ENCODE measurements around the gene XPO5.

The XPO5 gene

DNA sequence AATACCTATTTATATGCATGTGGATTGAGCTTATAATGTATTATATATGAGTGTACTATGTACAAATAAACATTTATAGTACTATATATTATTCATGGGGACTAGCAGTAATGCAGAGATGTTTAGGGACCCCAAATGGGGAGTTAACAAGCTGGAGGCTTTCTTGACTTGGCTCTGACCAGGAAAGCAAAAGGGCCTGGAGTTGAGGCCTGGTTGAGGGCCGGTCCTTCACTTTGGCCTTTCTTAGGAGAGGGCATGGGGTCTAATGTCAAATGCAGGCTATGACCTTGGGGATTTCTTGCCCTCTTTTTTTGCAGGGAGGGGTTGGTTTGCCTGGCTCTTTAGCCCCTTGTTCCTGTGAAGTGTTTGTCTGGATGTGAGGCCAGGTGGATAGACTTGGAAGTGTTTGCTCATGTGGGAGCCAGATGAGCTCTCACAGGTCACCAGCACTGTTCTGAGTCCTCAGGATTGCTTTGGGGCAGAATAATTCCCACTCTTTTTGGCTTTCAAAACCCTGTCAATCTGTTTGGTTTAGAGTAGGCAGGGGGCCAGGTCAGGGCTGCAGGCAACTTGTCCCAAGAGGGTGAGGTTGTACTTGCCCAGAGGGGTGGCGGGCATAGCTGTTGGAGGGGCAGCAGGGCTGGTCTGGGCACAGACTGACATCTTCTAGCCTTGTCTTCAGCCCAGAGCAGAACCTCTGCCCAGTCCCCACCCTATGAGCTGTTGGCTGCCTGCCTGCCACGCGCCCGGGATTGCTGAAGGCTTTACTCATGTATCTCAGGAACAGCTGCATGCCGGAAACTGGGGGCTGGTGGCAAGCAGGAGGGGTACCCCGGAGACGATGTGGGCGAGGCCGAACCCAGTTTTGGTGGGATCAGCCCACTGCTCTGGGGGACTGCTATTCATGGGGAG is 83.8 kb downstream of the XPO5 start:
- no peak for DNase-seq (ENCODE audit: low read depth, low spot score)
- ChIA-PET POLR2A (interaction anchor here (2.0 kb wide), 1 partner anchor 15 kb away, joined by 4 read pairs; no protein-coding TSS in a partner anchor), CTCF (interaction anchor here (0.9 to 18.5 kb wide), 7 partner anchors 6 to 136 kb away, joined by 3 to 337 read pairs (median 4); partner anchors contain the start of genes DLK2, LRRC73 and TJAP1)
- TF ChIP-seq, protein P1, sequence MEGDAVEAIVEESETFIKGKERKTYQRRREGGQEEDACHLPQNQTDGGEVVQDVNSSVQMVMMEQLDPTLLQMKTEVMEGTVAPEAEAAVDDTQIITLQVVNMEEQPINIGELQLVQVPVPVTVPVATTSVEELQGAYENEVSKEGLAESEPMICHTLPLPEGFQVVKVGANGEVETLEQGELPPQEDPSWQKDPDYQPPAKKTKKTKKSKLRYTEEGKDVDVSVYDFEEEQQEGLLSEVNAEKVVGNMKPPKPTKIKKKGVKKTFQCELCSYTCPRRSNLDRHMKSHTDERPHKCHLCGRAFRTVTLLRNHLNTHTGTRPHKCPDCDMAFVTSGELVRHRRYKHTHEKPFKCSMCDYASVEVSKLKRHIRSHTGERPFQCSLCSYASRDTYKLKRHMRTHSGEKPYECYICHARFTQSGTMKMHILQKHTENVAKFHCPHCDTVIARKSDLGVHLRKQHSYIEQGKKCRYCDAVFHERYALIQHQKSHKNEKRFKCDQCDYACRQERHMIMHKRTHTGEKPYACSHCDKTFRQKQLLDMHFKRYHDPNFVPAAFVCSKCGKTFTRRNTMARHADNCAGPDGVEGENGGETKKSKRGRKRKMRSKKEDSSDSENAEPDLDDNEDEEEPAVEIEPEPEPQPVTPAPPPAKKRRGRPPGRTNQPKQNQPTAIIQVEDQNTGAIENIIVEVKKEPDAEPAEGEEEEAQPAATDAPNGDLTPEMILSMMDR (IDR thresholded peaks at IDR 0.05; ENCODE audit: insufficient read depth, low read length, missing control alignments) = no peak
- no peak overlapping the region; the same call in 1 of the 2 replicates for H3K4me3 ChIP-seq (ENCODE audit: low read depth, low read length)

GRCh38 chr6:43490523-43490939 is 85.3 kb downstream of the XPO5 start:
- no peak overlapping the region for H3K4me3 ChIP-seq (ENCODE audit: low read depth, low read length)
- TF ChIP-seq, protein P1 (IDR thresholded peaks at IDR 0.05; ENCODE audit: insufficient read depth, low read length, missing control alignments) = no peak
- CTCF ChIA-PET = interaction anchor here (0.9 to 18.5 kb wide), 5 partner anchors 9 to 261 kb away, joined by 3 to 337 read pairs (median 4); partner anchors contain the start of genes DLK2, DNPH1 and LRRC73
- no peak for DNase-seq (ENCODE audit: low read depth, low spot score)
- POLR2A ChIA-PET = interaction anchor here (0.7 kb wide), 1 partner anchor 13 kb away, joined by 3 read pairs; the partner anchor contains the start of gene TJAP1

GRCh38 chr6:43489277-43490072 is 86.4 kb downstream of the XPO5 start:
- DNase-seq (ENCODE audit: low read depth, low spot score) = no peak
- TF ChIP-seq, protein P1 (IDR thresholded peaks at IDR 0.05; ENCODE audit: insufficient read depth, low read length, missing control alignments) = no peak
- no peak overlapping the region for H3K4me3 ChIP-seq (ENCODE audit: low read depth, low read length)
- ChIA-PET CTCF (interaction anchor here (0.7 to 18.5 kb wide), 5 partner anchors 8 to 260 kb away, joined by 3 to 337 read pairs (median 3); partner anchors contain the start of genes DNPH1 and LRRC73), POLR2A (no interaction called here)

DNA sequence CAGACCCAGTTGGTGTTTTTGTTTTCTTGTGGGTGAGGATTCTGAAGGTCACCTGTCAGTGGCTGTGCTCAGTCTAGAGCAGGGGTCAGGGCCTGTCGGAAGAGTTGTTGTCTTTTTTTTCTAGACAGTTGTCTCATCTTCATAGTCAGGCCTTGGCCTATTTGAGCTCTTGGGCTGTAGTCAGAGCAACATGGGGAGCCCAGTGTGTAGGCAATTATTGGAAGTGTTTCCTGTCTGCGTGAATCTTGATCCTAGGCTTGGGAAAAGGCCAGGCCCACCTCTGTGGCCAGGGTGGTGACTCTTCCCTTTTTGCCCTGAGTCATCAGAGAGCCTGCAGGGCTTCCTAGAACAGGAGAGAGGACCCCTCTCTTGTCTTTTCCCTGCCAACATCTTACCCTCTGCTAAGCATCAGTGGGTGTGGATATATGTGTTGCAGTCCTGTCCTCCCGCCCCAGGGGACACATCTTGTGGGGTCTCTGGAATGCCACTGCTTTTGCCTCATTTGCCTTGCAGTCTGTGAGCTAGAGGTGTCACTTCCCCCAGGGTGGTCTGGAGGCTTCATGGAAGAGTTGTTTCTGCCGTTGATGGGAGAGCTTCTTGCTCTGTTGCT is 87.1 kb downstream of the XPO5 start:
- POLR2A ChIA-PET = no interaction called here
- TF ChIP-seq, protein P1 (IDR thresholded peaks at IDR 0.05; ENCODE audit: insufficient read depth, low read length, missing control alignments) = no peak
- DNase-seq (ENCODE audit: low read depth, low spot score) = no peak
- CTCF ChIA-PET = interaction anchor here (1.0 to 18.5 kb wide), 3 partner anchors 9 to 220 kb away, joined by 3 to 337 read pairs (median 3); partner anchors contain the start of gene LRRC73
- no peak overlapping the region for H3K4me3 ChIP-seq (ENCODE audit: low read depth, low read length)

DNA sequence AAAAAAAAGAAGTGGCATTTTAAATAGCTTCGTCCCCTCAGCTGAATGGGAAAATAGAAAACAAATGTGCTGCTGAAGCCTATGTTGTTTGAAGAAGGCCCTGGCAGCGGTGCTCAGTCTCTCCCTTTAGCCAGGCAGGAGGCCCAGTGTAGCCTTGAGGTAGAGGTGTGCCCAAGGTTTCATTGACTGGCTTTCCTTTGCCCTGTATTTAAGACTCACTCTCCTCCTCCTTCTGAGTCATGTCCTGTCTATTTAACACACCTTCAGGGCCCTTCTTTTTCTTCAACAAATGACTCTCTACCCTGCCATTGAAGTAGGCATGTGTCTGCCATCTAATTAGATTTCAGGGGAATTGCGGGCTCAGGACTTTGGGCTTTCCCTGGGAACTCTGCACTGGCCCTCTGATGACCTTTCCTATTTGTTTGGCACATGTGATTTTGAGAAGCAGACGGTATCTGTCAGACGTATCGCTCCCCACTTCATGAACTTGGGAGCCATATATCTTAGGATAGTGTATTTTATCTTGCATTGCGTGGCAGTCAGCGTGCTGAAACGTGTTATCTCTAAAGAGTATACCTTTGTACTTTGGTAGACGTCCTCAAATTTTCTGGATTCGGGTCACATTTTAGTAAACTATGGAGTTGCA is 94.1 kb downstream of the XPO5 start:
- no peak overlapping the region for H3K4me3 ChIP-seq (ENCODE audit: low read depth, low read length)
- POLR2A ChIA-PET = no interaction called here
- CTCF ChIA-PET = interaction anchor here (0.7 to 1.1 kb wide), 3 partner anchors 8 to 251 kb away, joined by 3 read pairs; no protein-coding TSS in a partner anchor
- DNase-seq (ENCODE audit: low read depth, low spot score) = no peak
- TF ChIP-seq, protein P1 (IDR thresholded peaks at IDR 0.05; ENCODE audit: insufficient read depth, low read length, missing control alignments) = no peak
